GM15510 (cell line): ENCODE measurements around the gene SMKR1.

Source experiments
- POLR2A ChIP-seq: IDR thresholded peaks from 3 replicates; pipeline ENCODE4 v1.6.1; 2011; ENCODE audit warnings: borderline replicate concordance; ENCODE audit not compliant: insufficient read length; ENCODE audit errors: extremely low read depth

SMKR1 gene

DNA sequence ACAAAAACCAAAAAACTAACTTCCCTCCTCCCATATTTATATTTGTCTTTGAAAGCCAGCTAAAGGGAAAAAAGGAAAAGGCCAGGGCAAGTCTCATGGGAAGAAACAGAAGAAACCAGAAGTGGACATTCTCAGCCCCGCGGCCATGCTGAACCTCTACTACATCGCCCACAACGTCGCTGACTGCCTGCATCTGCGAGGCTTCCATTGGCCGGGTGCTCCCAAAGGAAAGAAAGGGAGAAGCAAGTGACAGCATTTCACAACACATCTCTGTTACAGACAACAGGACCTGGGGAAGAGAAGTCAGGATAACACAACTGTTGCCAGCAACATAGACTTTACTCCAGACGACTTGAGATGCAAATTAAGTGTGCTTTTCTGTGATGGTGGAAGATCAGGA, 9.9 kb downstream of the SMKR1 start:
- TF ChIP-seq POLR2A: no peak

DNA sequence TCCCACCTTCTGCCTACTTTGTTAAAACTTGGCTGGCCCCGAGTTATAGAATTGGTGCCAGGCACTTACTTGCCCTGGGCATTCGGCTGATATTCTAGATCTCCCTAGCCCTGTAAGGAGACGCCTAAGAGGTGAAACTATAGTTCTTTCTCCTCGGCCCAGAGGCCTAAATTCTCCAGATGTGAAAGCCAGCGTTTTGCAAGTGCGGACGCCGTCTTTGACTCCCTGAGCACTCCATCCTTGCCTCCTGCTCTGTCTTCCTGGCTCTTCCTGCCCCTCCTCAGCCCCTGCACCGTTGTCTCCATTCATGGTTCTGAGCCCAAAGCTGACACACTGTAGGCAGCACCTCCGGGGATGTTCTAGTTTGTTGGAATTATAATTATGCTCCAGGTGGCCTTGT, 11.2 kb downstream of the SMKR1 start:
- no peak for TF ChIP-seq POLR2A

DNA sequence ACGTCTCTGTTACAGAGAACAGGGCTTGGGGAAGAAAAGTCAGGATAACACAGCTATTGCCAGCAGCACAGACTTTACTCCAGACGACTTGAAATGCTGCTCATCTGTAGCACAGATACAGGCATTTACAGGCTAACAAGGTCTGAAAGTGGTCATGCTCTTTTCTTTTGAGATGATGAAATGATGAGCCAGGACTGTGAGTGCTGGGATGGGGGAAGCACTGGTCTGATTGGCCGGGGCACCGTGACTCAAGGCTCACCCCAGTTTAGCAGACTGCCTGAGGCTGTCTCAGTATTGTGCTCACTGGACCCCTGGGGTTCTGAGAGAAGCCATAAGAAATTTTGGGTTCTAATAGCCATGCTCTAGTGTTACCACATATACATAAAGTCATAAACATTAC, 12.4 kb downstream of the SMKR1 start:
- no peak for TF ChIP-seq POLR2A

DNA sequence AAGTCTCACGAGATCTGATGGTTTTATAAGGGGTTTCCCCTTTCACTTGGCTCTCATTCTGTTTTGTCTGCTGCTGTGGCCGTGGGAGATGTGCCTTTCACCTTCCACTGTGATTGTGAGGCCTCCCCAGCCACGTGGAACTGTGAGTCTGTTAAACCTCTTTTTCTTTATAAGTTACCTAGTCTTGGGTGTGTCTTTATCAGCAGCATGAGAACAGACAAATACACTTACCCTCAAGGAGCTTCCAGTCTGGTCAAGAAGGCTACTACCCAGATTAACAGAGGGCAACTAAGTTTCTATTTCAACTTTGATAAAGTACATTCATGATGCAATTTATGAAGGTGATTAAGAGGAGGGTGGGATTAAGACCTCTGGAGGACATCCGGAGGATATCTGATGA, 13.1 kb downstream of the SMKR1 start:
- TF ChIP-seq POLR2A: no peak

DNA sequence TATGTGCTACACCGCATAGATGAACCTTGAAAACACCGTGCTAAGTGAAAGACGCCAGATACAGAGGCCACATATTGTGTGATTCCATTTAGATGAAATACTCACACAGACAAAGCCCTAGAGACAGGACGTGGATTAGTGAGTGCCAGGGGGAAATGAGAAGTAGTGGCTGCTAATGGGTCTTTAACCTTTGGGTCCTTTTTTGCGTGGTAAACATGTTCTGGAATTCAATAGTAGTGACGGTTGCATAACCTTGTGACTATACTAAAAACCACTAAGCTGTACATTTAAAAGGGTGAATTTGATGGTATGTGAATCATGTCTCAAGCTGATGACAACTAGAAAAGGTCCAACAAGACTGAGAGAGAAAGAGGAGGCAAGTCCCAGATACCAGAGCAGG, 15.6 kb downstream of the SMKR1 start:
- no peak for TF ChIP-seq POLR2A

DNA sequence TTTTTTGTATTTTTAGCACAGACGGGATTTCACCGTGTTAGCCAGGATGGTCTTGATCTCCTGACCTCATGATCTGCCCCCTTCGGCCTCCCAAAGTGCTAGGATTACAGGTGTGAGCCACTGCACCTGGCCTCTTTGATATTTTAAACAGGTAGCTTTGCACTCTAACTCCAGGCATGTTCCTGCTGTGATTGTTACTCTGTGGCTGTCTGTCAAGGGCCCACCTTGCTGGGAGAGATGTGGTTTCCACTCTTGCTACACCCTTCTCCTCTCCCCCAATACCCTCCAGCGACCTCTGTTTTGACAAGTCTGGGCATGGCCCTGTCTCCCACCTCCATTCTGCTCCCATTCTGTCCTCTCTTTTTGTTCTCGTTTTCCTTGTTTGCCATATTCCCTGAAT, 17.1 kb downstream of the SMKR1 start:
- TF ChIP-seq POLR2A: no peak

DNA sequence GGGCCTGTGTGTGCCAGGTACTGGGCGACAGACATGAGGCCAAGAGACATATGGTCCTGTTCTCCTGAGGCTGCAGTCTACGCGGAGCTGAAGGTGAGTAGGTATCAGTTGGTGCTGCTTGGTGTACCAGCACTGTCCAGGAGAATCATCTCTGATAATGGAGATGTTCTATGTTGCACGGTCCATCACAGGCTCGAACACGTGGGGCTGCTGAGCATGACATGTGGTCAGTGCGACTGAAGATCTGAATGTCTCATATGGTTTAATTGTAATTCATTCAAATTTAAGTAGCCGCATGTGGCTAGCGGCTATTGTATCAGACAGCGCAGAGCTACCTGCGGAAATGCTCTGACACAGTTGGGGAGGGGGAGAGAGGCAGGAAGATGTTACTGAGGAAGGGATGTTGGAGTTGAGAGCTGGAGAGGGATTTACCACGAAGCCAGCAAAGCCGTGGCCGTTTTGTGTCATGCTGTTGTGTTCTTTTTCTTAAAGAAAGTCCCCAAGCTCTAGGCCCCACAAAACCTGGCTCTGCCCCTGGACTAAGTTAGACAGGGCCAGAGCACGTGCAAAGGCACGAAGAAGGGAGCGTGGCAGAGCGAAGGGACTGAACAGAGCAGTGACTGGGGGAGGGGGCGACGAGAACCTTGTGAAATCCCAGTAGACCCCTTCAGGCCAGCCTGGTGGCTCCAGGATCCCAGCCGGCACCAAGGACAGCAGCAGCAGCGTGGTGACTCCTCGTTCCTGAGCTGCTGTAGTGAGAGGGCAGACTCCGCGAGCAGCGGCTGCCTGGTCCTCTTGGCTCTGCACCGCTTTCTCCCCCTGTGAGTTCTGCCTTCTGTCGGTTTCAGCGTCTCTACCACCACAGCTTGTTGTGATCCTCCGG, 20.0 kb downstream of the SMKR1 start:
- no peak for TF ChIP-seq POLR2A

DNA sequence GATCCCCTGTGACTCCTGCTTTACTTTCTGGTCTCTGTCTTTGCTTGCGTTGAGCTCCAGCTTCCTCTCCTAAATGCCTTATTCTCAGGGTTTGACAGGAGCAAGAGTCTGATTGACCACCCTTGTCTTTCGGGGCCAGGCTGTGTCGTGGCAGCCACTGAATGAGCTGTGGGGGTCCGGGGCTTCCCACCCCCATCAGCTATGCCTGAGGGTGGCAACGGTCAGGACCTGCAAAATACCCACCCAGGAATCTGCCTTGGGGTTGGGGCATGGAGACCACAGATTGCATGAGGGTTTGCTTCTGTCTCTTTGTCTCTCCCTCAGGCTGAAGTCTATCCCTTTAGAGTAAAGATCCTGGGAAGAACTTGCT, 20.6 kb downstream of the SMKR1 start:
- no peak for TF ChIP-seq POLR2A

DNA sequence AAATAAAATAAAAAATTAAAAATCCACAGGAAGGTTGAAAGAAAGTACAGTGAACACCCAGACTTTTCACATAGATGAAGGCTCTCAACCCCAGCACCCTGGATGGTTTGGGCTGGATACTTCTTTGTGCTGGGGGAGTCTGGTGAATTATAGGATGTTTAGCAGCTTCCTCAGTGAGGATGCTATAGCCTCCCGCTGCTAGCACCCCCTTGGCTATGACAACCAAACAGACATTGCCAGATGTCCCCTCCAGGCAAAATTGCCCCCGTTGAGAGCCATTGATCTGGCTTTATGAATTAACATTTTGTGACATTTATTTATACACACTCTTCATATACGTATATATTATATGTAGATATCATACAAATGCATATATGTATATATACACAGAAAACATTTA, 21.6 kb downstream of the SMKR1 start:
- no peak for TF ChIP-seq POLR2A

DNA sequence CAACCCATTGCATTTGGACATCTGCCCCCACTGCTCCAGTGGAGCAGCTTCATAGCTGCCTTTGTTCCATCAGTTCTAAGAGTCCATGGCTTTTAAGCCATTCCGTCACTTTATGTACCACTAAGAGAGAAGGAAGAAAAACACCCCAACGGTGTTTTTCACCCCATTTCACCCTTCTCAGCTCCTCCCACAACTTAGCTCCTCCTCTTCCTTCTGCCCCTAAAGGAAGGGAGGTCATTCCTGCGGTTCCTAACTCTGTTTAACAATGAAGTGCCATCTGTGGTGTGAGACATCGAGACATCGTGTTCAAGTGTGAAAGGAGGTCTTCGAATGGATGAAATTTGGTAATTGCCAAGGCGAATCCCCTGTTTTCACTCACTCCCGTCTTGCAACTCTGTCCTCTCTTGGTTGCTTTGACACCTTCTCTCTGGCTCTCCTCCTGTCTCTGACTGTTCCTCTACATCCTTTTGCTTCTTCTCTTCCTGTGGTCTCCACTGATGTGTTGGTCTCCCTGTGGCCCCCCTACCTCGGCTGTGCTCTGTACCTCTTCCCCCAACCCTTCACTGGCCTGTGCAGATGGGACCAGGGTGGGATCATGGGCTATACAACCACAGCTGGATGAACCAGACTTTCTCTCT, 23.0 kb downstream of the SMKR1 start:
- no peak for TF ChIP-seq POLR2A

DNA sequence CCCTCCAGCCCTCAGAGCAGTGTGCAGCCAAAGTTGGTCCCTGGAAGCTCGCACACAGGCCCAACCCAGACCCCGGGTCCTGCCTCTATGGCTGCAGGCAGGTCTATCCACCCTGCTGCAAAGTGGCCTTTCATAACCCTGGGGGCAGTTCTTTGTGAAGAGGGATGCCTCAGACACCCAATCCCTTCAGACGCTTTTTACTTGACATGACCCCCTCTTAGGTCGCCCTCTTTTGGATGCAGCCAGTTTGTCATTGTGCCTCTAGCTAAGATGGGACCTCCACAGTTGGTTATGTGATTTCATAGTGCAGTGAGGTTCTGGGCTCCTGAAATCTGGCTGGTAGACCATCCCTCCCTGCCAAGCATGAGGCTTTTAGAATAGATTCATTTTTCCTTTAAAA, 27.3 kb downstream of the SMKR1 start:
- no peak for TF ChIP-seq POLR2A

DNA sequence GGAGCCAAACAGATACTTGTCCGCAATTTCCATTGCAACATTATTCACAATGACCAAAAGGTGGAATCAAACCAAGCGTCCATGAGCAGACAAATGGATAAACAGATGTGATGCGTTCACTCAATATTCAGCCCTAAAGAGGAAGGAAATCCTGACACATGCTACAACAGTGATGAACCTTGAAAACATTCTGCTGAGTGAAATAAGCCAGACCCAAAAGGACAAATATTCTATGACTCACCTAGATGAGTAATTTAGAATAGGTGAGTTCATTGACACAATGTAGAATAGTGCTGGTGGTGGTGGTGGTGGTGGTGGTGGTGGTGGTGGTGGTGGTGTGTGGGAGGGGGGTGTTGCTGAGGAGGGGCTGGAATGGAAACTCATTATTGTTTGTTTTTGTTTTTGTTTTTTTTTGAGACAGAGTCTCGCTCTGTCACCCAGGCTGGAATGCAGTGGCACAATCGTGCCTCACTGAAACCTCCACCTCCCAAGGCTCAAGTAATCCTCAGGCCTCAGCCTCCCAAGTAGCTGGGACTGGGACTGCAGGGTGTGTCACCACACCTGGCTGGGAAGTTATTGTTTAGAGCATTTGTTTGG, 28.6 kb downstream of the SMKR1 start:
- TF ChIP-seq POLR2A: no peak

DNA sequence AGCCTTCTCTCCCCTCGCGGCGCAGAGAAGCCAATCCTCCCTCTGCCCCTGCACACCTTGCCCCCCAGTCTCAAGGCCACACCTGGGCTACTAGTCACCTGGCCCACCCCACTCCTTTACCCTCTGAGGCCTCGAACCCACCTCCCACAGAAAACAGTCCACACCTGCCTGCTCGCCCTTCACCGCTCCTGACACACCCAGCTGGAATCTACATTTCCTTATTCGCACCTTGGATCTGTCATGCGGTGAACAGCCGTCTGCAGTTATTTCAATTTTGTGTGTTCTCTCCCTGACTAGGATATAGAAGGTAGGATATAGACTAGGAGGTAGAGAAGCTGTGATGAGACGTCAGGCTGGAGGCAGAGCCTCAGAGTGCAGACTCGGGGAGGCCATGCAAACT, 29.4 kb downstream of the SMKR1 start:
- no peak for TF ChIP-seq POLR2A

DNA sequence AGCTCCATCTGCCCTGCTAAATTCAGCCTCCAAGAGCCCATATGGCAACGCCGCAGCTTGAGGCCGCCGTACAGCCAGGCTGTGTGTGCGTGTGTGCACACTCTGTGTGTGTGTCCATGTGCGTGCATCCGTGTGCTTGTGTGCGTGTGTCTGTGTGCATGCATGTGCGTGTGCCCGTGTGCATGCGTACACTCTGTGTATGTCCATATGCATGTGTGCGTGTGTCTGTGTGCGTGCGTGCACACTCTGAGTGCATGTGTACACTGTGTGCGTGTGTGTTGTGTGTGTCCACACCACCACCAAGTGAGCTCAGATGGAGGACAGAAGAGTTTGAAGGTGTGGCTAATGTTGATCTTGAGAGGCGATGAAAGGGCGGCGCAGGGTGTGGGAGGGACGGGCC, 30.0 kb downstream of the SMKR1 start:
- TF ChIP-seq POLR2A: no peak

DNA sequence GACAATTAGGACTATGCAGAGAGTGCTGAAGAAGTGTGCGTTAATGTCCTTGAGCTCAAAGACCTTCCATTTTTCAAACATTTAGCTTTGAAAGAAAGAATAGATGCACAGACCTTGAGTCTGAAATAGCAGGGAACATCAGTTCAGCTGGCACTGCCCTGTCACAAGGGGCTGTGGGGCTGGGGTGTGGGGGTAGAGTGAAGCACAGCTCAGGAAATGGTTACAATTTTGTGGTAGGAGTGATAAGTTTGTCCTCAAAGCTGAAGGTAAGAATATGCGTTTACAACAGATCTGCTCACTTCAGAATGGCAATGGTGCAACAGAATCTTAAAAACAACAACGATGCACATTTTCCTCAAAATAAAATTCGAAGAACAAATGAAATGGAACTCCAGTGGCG, 33.6 kb downstream of the SMKR1 start:
- TF ChIP-seq POLR2A: no peak

DNA sequence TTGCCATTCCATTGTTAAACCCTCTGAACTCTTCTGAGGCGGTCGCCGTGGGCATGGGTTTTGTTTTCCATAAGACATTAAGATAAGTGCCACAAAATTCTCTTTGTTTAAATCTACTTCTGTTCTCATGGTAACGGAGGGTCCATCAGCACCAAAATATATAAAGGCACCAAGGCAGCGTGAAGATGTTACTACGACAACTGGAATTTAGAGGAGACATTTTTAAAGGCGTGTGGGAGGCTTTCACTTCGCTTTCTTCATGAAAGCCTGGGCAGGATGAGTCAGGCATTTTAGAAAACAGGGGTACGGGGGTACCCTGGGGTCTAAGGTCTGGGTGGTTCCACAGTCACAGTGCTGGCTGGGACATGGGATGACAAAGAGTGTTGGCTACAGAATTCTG, 34.0 kb downstream of the SMKR1 start:
- no peak for TF ChIP-seq POLR2A
